ENCODE results near the gene ZSWIM2.
"Not testable (repeated sequence)": the region's sequence is repeated elsewhere in the genome, so short reads cannot be mapped to it uniquely, and the experiment has no call there.

ZSWIM2 gene

DNA sequence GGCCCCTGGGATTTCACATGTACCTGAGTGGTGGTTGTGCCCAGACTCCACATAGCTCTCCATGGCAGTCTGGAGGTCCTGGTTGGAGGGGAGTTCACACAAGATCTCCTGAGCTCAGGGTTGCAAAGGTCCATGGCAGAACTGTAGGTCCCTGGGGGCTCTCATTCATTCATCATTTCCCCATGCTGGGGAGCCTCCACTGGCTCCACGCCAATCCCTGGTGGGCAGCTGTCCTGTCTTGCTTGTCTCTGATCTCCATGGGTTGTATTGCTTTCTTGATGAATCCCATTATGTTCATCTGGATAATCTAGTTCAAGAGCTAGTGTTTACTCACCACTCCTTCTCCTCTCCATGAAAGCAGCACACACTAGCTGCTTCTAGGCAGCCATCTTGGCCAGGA, 42.4 kb downstream of the ZSWIM2 start:
- H3K4me3 ChIP-seq (ENCODE audit: low read depth, low read length): no peak overlapping the region
- no peak for DNase-seq (ENCODE audit: low read depth)
- TF ChIP-seq, protein P1, sequence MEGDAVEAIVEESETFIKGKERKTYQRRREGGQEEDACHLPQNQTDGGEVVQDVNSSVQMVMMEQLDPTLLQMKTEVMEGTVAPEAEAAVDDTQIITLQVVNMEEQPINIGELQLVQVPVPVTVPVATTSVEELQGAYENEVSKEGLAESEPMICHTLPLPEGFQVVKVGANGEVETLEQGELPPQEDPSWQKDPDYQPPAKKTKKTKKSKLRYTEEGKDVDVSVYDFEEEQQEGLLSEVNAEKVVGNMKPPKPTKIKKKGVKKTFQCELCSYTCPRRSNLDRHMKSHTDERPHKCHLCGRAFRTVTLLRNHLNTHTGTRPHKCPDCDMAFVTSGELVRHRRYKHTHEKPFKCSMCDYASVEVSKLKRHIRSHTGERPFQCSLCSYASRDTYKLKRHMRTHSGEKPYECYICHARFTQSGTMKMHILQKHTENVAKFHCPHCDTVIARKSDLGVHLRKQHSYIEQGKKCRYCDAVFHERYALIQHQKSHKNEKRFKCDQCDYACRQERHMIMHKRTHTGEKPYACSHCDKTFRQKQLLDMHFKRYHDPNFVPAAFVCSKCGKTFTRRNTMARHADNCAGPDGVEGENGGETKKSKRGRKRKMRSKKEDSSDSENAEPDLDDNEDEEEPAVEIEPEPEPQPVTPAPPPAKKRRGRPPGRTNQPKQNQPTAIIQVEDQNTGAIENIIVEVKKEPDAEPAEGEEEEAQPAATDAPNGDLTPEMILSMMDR (conservative IDR thresholded peaks at IDR 0.05; ENCODE audit: low read depth, low read length): no peak

DNA sequence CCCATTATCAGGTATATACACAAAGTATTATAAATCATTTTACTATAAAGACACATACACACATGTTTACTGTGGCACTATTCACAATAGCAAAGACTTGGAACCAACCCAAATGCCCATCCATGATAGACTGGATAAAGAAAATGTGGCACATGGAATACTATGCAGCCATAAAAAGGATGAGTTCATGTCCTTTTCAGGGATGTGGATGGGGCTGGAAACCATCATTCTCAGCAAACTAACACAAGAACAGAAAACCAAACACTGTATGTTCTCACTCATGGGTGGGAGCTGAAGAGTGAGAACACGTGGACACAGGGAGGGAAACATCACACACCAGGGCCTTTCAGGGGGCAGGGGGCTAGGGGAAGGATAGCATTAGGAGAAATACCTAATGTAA, 50.4 kb downstream of the ZSWIM2 start:
- H3K4me3 ChIP-seq (ENCODE audit: low read depth, low read length); DNase-seq (ENCODE audit: low read depth): not testable (repeated sequence)

DNA sequence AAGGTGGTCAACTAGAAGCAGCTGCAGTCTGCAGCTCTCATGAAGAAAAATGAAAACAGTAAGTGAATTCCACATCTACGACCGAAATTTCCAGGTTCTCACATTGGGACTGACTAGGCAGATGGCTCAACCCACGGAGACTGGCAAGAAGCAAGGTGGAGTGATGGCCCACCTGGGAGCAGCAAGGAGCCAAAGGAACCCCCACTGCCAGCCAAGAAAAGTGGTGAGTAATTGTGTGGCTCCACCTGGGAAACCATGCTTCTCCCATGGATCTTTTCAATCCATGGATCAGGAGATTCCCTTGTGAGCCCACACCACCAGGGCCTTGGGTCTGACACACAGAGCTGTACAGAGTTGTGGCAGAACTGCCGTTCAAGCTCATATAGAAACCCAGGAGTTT, 64.0 kb downstream of the ZSWIM2 start:
- TF ChIP-seq, protein P1 (conservative IDR thresholded peaks at IDR 0.05; ENCODE audit: low read depth, low read length): no peak
- no peak overlapping the region for H3K4me3 ChIP-seq (ENCODE audit: low read depth, low read length)
- DNase-seq (ENCODE audit: low read depth): no peak

DNA sequence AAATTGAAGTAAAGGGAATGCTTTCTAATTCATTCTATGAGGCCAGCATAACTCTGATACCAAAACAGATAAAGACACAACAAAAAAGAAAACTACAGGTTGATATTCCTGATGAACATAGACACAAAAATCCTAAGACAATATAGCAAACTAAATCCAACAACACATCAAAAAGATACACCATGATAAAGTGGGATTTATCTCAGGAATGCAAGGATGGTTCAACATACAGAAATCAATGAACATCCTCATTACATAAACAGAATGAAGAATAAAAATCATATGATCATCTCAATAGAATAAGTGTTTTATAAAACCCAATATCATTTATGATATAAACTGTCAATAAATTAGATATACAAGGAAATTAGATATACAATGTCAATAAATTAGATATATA, 65.7 kb downstream of the ZSWIM2 start:
- DNase-seq (ENCODE audit: low read depth): peak; percentile 5
- TF ChIP-seq, protein P1 (conservative IDR thresholded peaks at IDR 0.05; ENCODE audit: low read depth, low read length): no peak
- H3K4me3 ChIP-seq (ENCODE audit: low read depth, low read length): no peak overlapping the region

DNA sequence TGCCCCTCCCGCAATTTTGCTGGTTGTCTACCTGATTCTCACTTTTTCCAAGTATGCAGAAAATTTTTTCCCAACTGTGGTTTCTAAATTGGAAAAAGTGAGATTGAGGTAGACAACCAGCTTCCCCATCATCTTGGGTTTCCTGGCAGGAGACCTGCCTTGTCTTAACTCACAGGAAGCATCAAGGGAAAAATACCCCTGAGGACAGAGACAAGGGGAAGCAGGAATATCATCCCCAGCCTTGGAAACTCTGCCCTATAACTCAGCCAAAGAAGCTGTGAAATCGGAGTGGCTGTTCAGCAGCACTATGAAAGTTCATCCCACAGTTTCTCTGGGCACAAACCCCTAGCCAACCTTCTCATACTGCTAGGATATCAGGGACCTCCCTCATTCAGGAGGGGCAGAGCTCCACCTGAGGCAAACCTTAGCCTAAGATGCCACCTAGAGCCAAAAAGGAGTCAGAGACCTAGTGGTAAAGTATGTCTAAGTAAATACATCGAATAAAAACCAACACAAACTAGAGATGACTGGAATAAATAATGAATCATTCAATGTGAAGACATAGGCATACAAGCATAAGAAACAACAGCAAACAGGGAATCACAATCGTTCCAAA, 68.2 kb downstream of the ZSWIM2 start:
- TF ChIP-seq, protein P1 (conservative IDR thresholded peaks at IDR 0.05; ENCODE audit: low read depth, low read length): peak; percentile 56
- no peak overlapping the region for H3K4me3 ChIP-seq (ENCODE audit: low read depth, low read length)
- DNase-seq (ENCODE audit: low read depth): peak; percentile 69
